MCF 10A (cell line): ENCODE results near the gene SGTB. TPM values are rescaled to one million over a fixed set of nuclear protein-coding genes. Genes with fewer than 3 reads are reported as not detected.

Source experiments
- BruUV-seq: library from RNA; stranded (reverse); fragments of 400-500 nt; replicated peaks from 2 replicates; lab custom pipeline; 2021; lab: Mats Ljungman, UMichigan
- CTCF ChIA-PET: fragments of 300-600 bp; sonication (Branson Sonifier 250); formaldehyde crosslinking; extraction: SDS; loops from one replicate; lab custom pipeline; 2021; ENCODE audit warnings: antibody characterized with exemption, inconsistent platforms; lab: Yijun Ruan, JAX
- POLR2A ChIA-PET: fragments of 300-600, 350-650 bp; sonication (Branson Sonifier 250); formaldehyde crosslinking; extraction: SDS; loops from one replicate; lab custom pipeline; 2020; ENCODE audit warnings: antibody characterized with exemption, inconsistent platforms; lab: Yijun Ruan, JAX
- DNase-seq: peaks from one replicate; pipeline ENCODE4 v3.0.0-alpha.2; 2018; ENCODE audit not compliant: unreplicated experiment
- H3K27ac Mint-ChIP-seq: one replicate; pipeline ENCODE4 v1.8.0; 2022; ENCODE audit warnings: mild to moderate bottlenecking, low read depth, mixed read lengths; ENCODE audit not compliant: unreplicated experiment
- H3K27me3 Mint-ChIP-seq: one replicate; pipeline ENCODE4 v1.8.0; 2022; ENCODE audit warnings: mixed read lengths; ENCODE audit not compliant: insufficient read depth, unreplicated experiment
- H3K36me3 Mint-ChIP-seq: one replicate; pipeline ENCODE4 v1.8.0; 2022; ENCODE audit warnings: mild to moderate bottlenecking, moderate library complexity, mixed read lengths; ENCODE audit not compliant: insufficient read depth, unreplicated experiment
- H3K4me1 Mint-ChIP-seq: one replicate; pipeline ENCODE4 v1.8.0; 2022; ENCODE audit warnings: mixed read lengths; ENCODE audit not compliant: insufficient read depth, unreplicated experiment
- H3K4me3 Mint-ChIP-seq: one replicate; pipeline ENCODE4 v1.8.0; 2022; ENCODE audit warnings: mild to moderate bottlenecking, moderate library complexity, mixed read lengths; ENCODE audit not compliant: unreplicated experiment
- H3K9me3 Mint-ChIP-seq: one replicate; pipeline ENCODE4 v1.8.0; 2022; ENCODE audit warnings: mixed read lengths; ENCODE audit not compliant: unreplicated experiment
- CTCF ChIP-seq: fragments of 200-600 bp; IDR thresholded peaks from one replicate; pipeline ENCODE4 v1.8.0; 2022; ENCODE audit warnings: antibody characterized with exemption, mild to moderate bottlenecking; ENCODE audit not compliant: unreplicated experiment
- intact Hi-C: fragments of 100-400 bp; cut with micrococcal nuclease; formaldehyde crosslinking; loops from 2 replicates; pipeline ENCODE4 v1.14.1; 2022
- total RNA-seq: library from RNA; stranded (reverse); gene quantifications from 2 replicates; pipeline ENCODE4 v1.2.3, GENCODE V29; 2022

Gene SGTB
- total RNA-seq, 1 experiment from 2014 or later, result 15.8 TPM

GRCh38 chr5:65708145-65708544 is 13.8 kb downstream of the SGTB start:
- Mint-ChIP-seq H3K27me3 (no peaks in the 10 kb centered on the region), H3K9me3 (no peaks in the 10 kb centered on the region), H3K4me1 (no peaks in the 10 kb centered on the region), H3K36me3 (peaks cover 33% of the 10 kb centered on the region), H3K4me3 (no peak overlapping the region), H3K27ac (no peak overlapping the region)
- intact Hi-C loops, result no loop called here
- ChIA-PET POLR2A (interaction anchor here (1.4 kb wide), 1 partner anchor 13 kb away, joined by 4 read pairs; the partner anchor contains the start of gene SGTB), CTCF (interaction anchor here (0.6 kb wide), 1 partner anchor 197 kb away, joined by 3 read pairs; no protein-coding TSS in a partner anchor)
- no peak for TF ChIP-seq CTCF
- no peak for DNase-seq
- BruUV-seq, result no TSS peak

- Mint-ChIP-seq H3K4me1 (no peaks in the 10 kb centered on the region), H3K27me3 (no peaks in the 10 kb centered on the region), H3K27ac (no peak overlapping the region), H3K4me3 (no peak overlapping the region), H3K9me3 (no peaks in the 10 kb centered on the region), H3K36me3 (peaks cover 35% of the 10 kb centered on the region)
- TF ChIP-seq CTCF, result no peak
- BruUV-seq, result no TSS peak
- POLR2A ChIA-PET, result interaction anchor here (0.7 to 1.4 kb wide), 2 partner anchors 14 to 22 kb away, joined by 3 to 4 read pairs; partner anchors contain the start of gene SGTB
- CTCF ChIA-PET, result no interaction called here
- intact Hi-C loops, result no loop called here
- DNase-seq, result no peak
These were observed 14.2 kb downstream of the SGTB start for GRCh38 chr5:65707663-65708062.

- no peak overlapping the region for H3K4me3 Mint-ChIP-seq
- POLR2A ChIA-PET, result interaction anchor here (2.2 kb wide), 1 partner anchor 18 kb away, joined by 9 read pairs; the partner anchor contains the start of genes NLN and SGTB
- no peak for DNase-seq
- no peak overlapping the region for H3K27ac Mint-ChIP-seq
- no TSS peak for BruUV-seq
- CTCF ChIA-PET, result interaction anchor here (0.8 kb wide), 1 partner anchor 18 kb away, joined by 3 read pairs; no protein-coding TSS in a partner anchor
- H3K27me3 Mint-ChIP-seq, result no peaks in the 10 kb centered on the region
- H3K4me1 Mint-ChIP-seq, result no peaks in the 10 kb centered on the region
- TF ChIP-seq CTCF, result no peak
- peaks cover 28% of the 10 kb centered on the region for H3K36me3 Mint-ChIP-seq
- intact Hi-C loops, result no loop called here
- no peaks in the 10 kb centered on the region for H3K9me3 Mint-ChIP-seq
These were observed 17.2 kb downstream of the SGTB start for GRCh38 chr5:65704621-65705239.

GRCh38 chr5:65702036-65702435 is 19.9 kb downstream of the SGTB start:
- intact Hi-C loops, result no loop called here
- H3K27me3 Mint-ChIP-seq, result no peaks in the 10 kb centered on the region
- CTCF ChIA-PET, result no interaction called here
- no TSS peak for BruUV-seq
- no peaks in the 10 kb centered on the region for H3K4me1 Mint-ChIP-seq
- no peak for DNase-seq
- TF ChIP-seq CTCF, result no peak
- H3K27ac Mint-ChIP-seq, result no peak overlapping the region
- no peaks in the 10 kb centered on the region for H3K9me3 Mint-ChIP-seq
- no peak overlapping the region for H3K4me3 Mint-ChIP-seq
- POLR2A ChIA-PET, result interaction anchor here (1.2 to 1.5 kb wide), 2 partner anchors 20 to 78 kb away, joined by 4 to 7 read pairs; partner anchors contain the start of genes NLN and SGTB
- peaks cover 25% of the 10 kb centered on the region for H3K36me3 Mint-ChIP-seq
